Prostate gland (tissue), 2 donors: Measurements from ENCODE around the gene FEM1A.
"Not testable (repeated sequence)": the region's sequence is repeated elsewhere in the genome, so short reads cannot be mapped to it uniquely, and the experiment has no call there.

ENCODE experiments used
- POLR2A ChIP-seq: fragments of 450-650 bp; IDR thresholded peaks from one replicate; pipeline ENCODE4 v1.6.1; 2016; ENCODE audit warnings: antibody characterized with exemption, mild to moderate bottlenecking
- POLR2AphosphoS5 ChIP-seq: sonication (generic); formaldehyde crosslinking; IDR thresholded peaks from one replicate; pipeline ENCODE4 v1.6.1; 2017; ENCODE audit warnings: antibody characterized with exemption
- TF ChIP-seq, protein P1 (sequence below), 4 experiments: fragments of 200-600 bp in 2 of 4; fragments of 450-650 bp in 2 of 4; sonication (generic) in 2 of 4; IDR thresholded peaks; 1 replicate in 3 of 4; 2 replicates in 1 of 4; pipeline ENCODE4 v1.5.1; 2016 to 2019; ENCODE audit warnings: antibody characterized with exemption in 4 of 4, mild to moderate bottlenecking in 2 of 4, moderate library complexity in 2 of 4

DNA sequence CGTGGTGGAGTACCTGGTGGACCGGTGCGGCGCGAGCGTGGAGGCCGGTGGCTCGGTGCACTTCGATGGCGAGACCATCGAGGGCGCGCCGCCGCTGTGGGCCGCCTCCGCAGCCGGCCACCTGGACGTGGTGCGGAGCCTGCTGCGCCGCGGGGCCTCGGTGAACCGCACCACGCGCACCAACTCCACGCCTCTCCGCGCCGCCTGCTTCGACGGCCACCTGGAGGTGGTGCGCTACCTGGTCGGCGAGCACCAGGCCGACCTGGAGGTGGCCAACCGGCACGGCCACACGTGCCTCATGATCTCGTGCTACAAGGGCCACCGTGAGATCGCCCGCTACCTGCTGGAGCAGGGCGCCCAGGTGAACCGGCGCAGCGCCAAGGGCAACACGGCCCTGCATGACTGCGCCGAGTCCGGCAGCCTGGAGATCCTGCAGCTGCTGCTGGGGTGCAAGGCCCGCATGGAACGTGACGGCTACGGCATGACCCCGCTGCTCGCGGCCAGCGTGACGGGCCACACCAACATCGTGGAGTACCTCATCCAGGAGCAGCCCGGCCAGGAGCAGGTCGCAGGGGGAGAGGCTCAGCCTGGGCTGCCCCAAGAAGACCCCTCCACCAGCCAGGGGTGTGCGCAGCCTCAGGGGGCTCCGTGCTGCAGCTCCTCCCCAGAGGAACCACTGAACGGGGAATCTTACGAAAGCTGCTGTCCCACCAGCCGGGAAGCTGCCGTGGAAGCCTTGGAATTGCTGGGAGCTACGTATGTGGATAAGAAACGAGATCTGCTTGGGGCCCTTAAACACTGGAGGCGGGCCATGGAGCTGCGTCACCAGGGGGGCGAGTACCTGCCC lies 708 bp downstream of the FEM1A start:
- not testable (repeated sequence) for TF ChIP-seq POLR2AphosphoS5, POLR2A
- TF ChIP-seq, protein P1, sequence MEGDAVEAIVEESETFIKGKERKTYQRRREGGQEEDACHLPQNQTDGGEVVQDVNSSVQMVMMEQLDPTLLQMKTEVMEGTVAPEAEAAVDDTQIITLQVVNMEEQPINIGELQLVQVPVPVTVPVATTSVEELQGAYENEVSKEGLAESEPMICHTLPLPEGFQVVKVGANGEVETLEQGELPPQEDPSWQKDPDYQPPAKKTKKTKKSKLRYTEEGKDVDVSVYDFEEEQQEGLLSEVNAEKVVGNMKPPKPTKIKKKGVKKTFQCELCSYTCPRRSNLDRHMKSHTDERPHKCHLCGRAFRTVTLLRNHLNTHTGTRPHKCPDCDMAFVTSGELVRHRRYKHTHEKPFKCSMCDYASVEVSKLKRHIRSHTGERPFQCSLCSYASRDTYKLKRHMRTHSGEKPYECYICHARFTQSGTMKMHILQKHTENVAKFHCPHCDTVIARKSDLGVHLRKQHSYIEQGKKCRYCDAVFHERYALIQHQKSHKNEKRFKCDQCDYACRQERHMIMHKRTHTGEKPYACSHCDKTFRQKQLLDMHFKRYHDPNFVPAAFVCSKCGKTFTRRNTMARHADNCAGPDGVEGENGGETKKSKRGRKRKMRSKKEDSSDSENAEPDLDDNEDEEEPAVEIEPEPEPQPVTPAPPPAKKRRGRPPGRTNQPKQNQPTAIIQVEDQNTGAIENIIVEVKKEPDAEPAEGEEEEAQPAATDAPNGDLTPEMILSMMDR (IDR thresholded peaks at IDR 0.05) = not testable (repeated sequence)
